HG02678 (cell line): ENCODE results near the gene UHRF1.
"Not testable (repeated sequence)": the region's sequence is repeated elsewhere in the genome, so short reads cannot be mapped to it uniquely, and the experiment has no call there.

Source experiments
- ATAC-seq: cut with Tn5 transposase; IDR thresholded peaks from one replicate; pipeline ENCODE4 v1.9.1; 2021; ENCODE audit warnings: mild to moderate bottlenecking, moderate library complexity; ENCODE audit not compliant: unreplicated experiment

The UHRF1 gene

DNA sequence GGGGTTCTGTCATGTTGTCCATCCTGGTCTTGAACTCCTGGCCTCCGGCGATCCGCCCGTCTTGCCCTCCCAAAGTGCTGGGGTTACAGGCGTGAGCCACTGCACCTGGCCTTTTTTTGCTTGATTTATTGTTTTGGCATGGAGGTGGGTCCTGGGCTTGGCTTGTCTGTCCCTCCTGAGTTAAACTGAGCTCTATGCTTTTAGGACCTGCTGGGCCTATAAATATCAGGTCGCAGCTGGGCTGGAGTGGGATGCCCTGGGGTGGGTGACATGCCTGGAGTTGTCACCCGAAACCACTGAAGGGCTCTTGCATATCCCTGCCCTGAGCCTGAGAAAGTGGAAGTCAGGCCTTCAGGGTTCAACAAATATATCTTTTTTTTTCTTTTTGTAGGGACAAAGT lies 12.2 kb upstream of the UHRF1 start:
- ATAC-seq: no peak

GRCh38 chr19:4900879-4901278 lies 8.4 kb upstream of the UHRF1 start:
- ATAC-seq: not testable (repeated sequence)

DNA sequence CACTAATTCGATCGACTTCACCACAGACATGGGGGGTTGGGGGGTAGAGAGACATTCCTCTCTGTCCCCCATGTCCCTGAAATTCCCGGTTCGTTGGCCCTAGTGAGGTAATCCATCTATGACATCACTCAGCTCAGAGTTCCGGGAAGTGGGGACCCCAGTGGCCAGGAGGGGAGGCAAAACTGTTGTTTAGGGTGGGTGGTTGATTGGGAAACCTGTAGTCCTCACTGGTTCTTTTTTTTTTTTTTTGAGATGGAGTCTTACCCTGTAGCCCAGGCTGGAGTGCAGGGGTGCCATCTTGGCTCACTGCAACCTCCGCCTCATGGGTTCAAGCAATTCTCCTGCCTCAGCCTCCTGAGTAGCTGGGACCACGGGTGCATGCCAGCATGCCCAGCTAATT lies 6.5 kb upstream of the UHRF1 start, which contains the start of gene ARRDC5:
ARRDC5 (minus strand) TSS at position 101 of the 400 bp plus-strand sequence; CDS start at position 30, 71 bp downstream.
- no peak for ATAC-seq

GRCh38 chr19:4904481-4904880 lies 4.8 kb upstream of the UHRF1 start:
- no peak for ATAC-seq

DNA sequence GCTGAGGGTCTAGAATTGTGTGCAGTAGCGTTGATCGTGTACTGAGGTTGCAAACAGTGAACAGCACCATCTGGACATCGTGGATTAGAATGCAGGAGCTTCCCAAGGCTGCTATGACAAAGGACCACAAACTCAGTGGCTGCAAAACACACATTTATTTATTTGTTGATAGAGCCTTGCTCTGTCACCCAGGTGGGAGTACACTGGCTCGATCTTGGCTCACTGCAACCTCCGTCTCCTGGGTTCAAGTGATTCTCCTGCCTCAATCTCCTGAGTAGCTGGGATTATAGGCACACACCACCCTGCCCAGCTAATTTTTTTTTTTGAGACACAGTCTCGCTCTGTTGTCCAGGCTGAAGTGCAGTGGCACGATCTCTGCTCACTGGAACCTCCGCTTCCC lies 2.3 kb upstream of the UHRF1 start:
- ATAC-seq: no peak

GRCh38 chr19:4908360-4908759 lies 941 bp upstream of the UHRF1 start:
- no peak for ATAC-seq

DNA sequence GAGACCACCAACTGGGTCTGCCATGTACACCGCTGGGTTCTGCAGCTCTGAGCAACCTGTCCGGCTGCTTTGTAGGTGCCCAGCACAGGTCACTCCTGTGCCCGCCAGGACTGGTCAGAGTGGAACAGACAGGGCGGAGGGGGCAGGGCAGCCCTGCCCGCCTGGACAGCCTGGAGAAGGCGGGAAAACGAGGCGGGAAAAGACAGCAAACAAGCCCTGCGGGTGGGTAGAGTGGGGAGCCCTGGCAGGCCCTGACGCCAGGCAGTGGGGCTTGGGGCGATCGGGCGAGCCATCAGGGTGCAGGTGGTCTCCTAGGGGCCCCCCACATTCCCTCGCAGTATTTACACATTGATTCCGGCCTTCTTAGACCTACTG lies 533 bp upstream of the UHRF1 start:
- ATAC-seq: no peak

- peak; percentile 76 for ATAC-seq
These were observed 744 bp downstream of the UHRF1 start for GRCh38 chr19:4909897-4910593.

DNA sequence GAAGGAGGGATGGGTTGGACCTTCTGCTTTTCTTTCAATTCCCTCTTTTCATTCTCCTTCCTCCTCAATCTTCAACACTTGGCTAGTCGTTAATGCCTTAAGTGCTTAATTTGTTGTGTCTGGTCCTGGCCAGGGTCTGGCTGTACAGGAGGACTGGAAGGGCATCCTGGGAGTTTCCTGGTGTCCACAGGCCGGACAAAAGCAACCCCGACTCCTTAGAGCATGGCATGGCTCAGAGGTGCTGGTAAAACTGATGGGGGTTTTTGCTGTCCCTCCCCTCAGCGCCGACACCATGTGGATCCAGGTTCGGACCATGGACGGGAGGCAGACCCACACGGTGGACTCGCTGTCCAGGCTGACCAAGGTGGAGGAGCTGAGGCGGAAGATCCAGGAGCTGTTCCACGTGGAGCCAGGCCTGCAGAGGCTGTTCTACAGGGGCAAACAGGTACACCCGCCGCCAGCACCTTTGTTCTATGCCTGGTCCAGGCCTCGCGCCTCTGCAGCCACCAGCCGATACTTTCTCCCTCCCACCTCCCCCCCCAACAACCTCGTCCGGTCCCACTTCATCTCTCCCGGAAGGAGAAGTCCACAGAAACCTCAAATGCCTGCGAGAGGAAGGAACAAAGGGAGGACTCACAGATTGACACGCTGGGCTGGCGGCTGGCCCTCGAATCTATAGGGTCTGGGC lies 1.4 kb downstream of the UHRF1 start:
- no peak for ATAC-seq

- no peak for ATAC-seq
These were observed 2.0 kb downstream of the UHRF1 start for GRCh38 chr19:4911314-4911713.

GRCh38 chr19:4911786-4912672 lies 2.7 kb downstream of the UHRF1 start:
- ATAC-seq: no peak

DNA sequence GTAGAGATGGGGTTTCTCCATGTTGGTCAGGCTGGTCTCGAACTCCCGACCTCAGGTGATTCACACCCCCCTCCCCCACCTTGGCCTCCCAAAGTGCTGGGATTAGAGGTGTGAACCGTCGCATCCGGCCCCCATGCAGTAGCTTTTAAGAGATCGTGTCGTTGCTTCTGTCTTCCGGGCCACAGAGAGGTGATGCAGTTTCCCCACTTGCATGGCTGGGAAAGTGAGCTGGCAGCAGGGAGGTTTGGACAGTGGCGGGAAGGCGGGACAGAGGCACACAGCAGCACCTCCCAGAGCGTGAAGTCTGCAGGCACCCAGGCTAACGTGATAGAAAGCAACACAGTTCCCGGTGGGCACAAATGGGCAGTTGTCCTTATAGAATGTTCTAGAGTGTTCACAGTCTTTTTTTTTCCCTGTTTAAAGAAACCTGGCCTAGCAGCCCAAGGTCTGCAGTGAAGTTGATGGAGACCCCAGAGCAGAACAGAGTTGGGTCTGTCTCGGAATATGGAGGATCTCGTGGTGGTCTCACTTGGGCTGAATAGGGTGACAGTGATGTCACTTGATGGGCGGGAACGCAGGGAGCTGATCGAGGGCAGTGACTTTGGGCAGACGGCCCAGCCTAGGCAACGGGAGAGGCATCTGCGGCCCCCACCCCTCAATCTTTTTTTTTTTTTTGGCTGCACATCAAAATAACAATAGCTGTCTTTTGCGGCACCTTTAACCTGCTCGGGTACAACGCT lies 4.9 kb downstream of the UHRF1 start:
- ATAC-seq: no peak

GRCh38 chr19:4914736-4915501 lies 5.6 kb downstream of the UHRF1 start:
- ATAC-seq: no peak

DNA sequence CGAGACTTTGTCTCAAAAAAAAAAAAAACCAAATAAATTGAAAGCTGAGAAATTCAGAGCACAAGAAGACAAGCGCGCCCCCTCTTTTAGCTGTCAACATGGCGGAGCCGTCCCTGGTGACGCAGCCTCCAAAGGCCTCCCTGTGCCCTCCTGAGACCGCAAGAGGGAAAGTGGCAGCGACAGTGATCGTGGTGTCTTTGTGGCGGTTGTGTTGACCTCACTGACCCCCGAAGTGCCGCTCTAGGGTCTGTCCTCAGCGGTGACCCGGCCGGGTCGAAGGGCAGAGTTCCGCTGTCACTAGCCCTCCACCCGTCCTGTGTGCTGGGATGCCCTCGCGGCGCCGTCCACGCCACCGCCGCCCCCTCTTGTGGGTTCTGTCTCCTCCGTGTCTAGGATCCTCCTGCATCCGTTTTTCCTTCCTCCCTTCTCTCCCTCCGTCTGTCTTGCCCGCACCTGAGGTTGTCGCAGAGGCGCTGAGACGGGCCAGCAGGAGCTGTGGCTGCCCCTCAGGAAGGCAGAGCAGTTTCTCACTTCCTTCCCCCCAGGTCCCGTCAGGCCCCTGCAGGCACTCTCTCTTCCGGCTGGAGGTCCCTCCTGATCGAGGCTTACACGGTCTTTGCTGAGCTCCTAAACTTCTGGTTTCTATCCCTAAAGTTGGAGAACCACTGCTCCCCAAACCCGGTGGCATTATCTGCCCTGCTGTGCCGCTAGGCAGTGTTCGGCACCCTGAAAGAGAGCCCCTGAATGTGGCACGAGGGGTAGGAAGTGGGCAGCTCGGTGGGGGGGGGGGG lies 7.2 kb downstream of the UHRF1 start:
- ATAC-seq: no peak

GRCh38 chr19:4922530-4923275 lies 13.4 kb downstream of the UHRF1 start:
- no peak for ATAC-seq

- no peak for ATAC-seq
These were observed 14.0 kb downstream of the UHRF1 start for GRCh38 chr19:4923276-4923747.

DNA sequence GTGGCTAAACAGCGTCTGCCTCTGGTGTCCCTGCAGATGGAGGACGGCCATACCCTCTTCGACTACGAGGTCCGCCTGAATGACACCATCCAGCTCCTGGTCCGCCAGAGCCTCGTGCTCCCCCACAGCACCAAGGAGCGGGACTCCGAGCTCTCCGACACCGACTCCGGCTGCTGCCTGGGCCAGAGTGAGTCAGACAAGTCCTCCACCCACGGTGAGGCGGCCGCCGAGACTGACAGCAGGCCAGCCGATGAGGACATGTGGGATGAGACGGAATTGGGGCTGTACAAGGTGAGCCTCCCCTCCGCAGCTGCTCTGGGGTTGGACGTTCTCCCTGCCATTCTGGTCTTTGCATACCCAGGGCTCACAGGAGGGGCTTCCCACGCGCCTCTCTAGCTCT lies 19.9 kb downstream of the UHRF1 start:
- ATAC-seq: no peak

GRCh38 chr19:4930664-4931063 lies 21.4 kb downstream of the UHRF1 start:
- no peak for ATAC-seq

DNA sequence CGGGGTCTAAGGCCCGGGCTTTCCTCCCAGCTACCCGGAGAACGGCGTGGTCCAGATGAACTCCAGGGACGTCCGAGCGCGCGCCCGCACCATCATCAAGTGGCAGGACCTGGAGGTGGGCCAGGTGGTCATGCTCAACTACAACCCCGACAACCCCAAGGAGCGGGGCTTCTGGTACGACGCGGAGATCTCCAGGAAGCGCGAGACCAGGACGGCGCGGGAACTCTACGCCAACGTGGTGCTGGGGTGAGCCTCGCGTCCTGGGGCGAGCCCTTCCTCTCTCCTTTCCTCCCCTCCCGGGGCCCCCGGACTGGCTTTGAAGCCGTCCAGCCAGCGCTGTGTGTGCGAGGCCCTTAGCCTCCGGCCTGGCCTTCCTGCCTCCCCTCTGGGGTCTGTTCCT lies 23.4 kb downstream of the UHRF1 start:
- no peak for ATAC-seq
